IMR-90 (cell line): ENCODE data around the gene USP26.

ENCODE experiments used
- CHD1 ChIP-seq: IDR thresholded peaks from 2 replicates; pipeline ENCODE4 v1.6.1; 2012; ENCODE audit warnings: low read depth, low read length, improper control_type of control experiment
- NFE2L2 ChIP-seq: fragments of 150-350 bp; IDR thresholded peaks from 2 replicates; pipeline ENCODE4 v1.6.1; 2016; ENCODE audit warnings: low read depth, mild to moderate bottlenecking, low read length
- POLR2A ChIP-seq: IDR thresholded peaks from 2 replicates; pipeline ENCODE4 v1.6.1; 2012; ENCODE audit warnings: mild to moderate bottlenecking, low read depth, low read length
- TF ChIP-seq, protein P1 (sequence below): conservative IDR thresholded peaks from 2 replicates; pipeline ENCODE4 v1.5.1; 2012; ENCODE audit warnings: mild to moderate bottlenecking, low read depth, low read length, improper control_type of control experiment
- TF ChIP-seq, protein P2 (sequence below): fragments of 150-350 bp; IDR thresholded peaks from 2 replicates; pipeline ENCODE4 v1.6.1; 2016; ENCODE audit warnings: low read depth, mild to moderate bottlenecking, low read length, moderate library complexity, borderline replicate concordance

DNA sequence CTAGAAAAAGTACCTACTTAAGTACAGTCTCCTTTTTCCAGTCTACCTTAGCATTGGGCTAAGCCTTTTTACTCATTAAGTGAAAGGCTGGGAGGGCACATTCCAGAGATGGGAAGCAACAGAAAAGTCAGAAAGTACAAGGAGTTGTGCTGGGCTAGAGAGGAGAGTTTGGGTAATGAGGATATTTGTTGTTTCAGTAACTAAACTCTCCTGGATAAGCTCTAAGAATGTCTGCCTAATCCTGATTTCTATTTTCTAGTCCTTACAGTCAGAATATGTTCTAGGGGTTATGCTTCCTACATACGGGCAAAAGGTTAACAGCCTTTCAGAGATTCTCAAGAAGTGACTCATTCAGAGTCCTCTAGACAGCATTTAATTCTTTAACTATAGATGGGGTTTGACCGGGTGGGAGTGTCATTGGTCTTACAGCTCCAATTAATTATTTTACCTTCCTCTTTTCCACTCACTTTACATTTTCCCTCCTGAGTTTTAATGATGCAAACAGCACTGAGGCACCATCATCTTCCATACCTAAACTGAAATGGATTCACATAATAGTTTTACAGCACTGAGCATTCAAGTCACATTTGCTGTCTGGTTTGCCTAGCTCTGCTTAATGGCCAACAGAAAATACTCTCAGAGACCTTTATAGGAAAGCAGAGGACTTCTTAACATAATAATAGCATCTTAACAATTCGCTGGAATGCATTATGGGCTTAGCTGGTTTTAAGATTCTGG, 42.9 kb downstream of the USP26 start:
- TF ChIP-seq, protein P1, sequence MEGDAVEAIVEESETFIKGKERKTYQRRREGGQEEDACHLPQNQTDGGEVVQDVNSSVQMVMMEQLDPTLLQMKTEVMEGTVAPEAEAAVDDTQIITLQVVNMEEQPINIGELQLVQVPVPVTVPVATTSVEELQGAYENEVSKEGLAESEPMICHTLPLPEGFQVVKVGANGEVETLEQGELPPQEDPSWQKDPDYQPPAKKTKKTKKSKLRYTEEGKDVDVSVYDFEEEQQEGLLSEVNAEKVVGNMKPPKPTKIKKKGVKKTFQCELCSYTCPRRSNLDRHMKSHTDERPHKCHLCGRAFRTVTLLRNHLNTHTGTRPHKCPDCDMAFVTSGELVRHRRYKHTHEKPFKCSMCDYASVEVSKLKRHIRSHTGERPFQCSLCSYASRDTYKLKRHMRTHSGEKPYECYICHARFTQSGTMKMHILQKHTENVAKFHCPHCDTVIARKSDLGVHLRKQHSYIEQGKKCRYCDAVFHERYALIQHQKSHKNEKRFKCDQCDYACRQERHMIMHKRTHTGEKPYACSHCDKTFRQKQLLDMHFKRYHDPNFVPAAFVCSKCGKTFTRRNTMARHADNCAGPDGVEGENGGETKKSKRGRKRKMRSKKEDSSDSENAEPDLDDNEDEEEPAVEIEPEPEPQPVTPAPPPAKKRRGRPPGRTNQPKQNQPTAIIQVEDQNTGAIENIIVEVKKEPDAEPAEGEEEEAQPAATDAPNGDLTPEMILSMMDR, result no peak
- TF ChIP-seq NFE2L2 (no peak), CHD1 (no peak), POLR2A (no peak)
- TF ChIP-seq, protein P2, sequence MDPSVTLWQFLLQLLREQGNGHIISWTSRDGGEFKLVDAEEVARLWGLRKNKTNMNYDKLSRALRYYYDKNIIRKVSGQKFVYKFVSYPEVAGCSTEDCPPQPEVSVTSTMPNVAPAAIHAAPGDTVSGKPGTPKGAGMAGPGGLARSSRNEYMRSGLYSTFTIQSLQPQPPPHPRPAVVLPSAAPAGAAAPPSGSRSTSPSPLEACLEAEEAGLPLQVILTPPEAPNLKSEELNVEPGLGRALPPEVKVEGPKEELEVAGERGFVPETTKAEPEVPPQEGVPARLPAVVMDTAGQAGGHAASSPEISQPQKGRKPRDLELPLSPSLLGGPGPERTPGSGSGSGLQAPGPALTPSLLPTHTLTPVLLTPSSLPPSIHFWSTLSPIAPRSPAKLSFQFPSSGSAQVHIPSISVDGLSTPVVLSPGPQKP, result no peak
